ENCODE data around the gene COG1. TPM values are rescaled to one million over a fixed set of nuclear protein-coding genes. Genes with fewer than 3 reads are reported as not detected.

COG1 gene
- total and polyA plus RNA-seq, 4 donors, result 7.9 to 43.4 (median 29.3) TPM

GRCh38 chr17:73179878-73180277, 13.0 kb upstream of the COG1 start:
- Histone ChIP-seq H3K9me3 (ENCODE audit: control insufficient read depth, low read length) (no peaks in the 10 kb centered on the region), H3K4me1 (ENCODE audit: control insufficient read depth in 1 of 2, insufficient read depth in 2 of 2, low read length in 2 of 2) (no peaks in the 10 kb centered on the region), H3K27ac (ENCODE audit: low read depth in 1 of 2, low read length in 2 of 2) (no peak overlapping the region), H3K27me3 (ENCODE audit: control insufficient read depth in 1 of 2, insufficient read depth in 2 of 2, low read length in 1 of 2) (no peaks in the 10 kb centered on the region), H3K36me3 (ENCODE audit: control insufficient read depth in 1 of 2, insufficient read depth in 2 of 2, low read length in 1 of 2) (no peaks in the 10 kb centered on the region), H3K4me3 (ENCODE audit: low read length in 2 of 2) (no peak overlapping the region)
- DNase-seq (no peak), ATAC-seq (ENCODE audit: low FRiP score) (no peak)
- WGBS, 2 donors, result 63 to 70% methylated on average over 3 of the region's 3 CpGs
- intact Hi-C loops (cut with DNase I), result no loop called here

GRCh38 chr17:73182616-73183310, 10.1 kb upstream of the COG1 start:
- H3K4me3 ChIP-seq (ENCODE audit: low read length in 2 of 2), result no peak overlapping the region
- ATAC-seq (ENCODE audit: low FRiP score) (no peak), DNase-seq (no peak)
- no peaks in the 10 kb centered on the region for H3K9me3 ChIP-seq (ENCODE audit: control insufficient read depth, low read length)
- H3K27ac ChIP-seq (ENCODE audit: low read depth in 1 of 2, low read length in 2 of 2), result no peak overlapping the region
- H3K36me3 ChIP-seq (ENCODE audit: control insufficient read depth in 1 of 2, insufficient read depth in 2 of 2, low read length in 1 of 2), result no peaks in the 10 kb centered on the region
- no peaks in the 10 kb centered on the region for H3K27me3 ChIP-seq (ENCODE audit: control insufficient read depth in 1 of 2, insufficient read depth in 2 of 2, low read length in 1 of 2)
- no peaks in the 10 kb centered on the region for H3K4me1 ChIP-seq (ENCODE audit: control insufficient read depth in 1 of 2, insufficient read depth in 2 of 2, low read length in 2 of 2)
- intact Hi-C loops (cut with DNase I), result no loop called here
- 35 to 41% methylated on average over 15 of the region's 15 CpGs for WGBS, 2 donors

- peak in 1 of 2 donors; percentile 38 for DNase-seq
- H3K4me1 ChIP-seq (ENCODE audit: control insufficient read depth in 1 of 2, insufficient read depth in 2 of 2, low read length in 2 of 2), result no peaks in the 10 kb centered on the region
Measured at GRCh38 chr17:73184136-73184993, 8.5 kb upstream of the COG1 start.

GRCh38 chr17:73186283-73187050, 6.4 kb upstream of the COG1 start:
- Histone ChIP-seq H3K9me3 (ENCODE audit: control insufficient read depth, low read length) (no peaks in the 10 kb centered on the region), H3K4me1 (ENCODE audit: control insufficient read depth in 1 of 2, insufficient read depth in 2 of 2, low read length in 2 of 2) (no peaks in the 10 kb centered on the region), H3K27ac (ENCODE audit: low read depth in 1 of 2, low read length in 2 of 2) (no peak overlapping the region), H3K27me3 (ENCODE audit: control insufficient read depth in 1 of 2, insufficient read depth in 2 of 2, low read length in 1 of 2) (no peaks in the 10 kb centered on the region), H3K4me3 (ENCODE audit: low read length in 2 of 2) (no peak overlapping the region), H3K36me3 (ENCODE audit: control insufficient read depth in 1 of 2, insufficient read depth in 2 of 2, low read length in 1 of 2) (no peaks in the 10 kb centered on the region)
- intact Hi-C loops (cut with DNase I), result no loop called here
- peak in 1 of 2 donors; percentile 54 for DNase-seq
- 87 to 88% methylated on average over 16 of the region's 16 CpGs for WGBS, 2 donors
- no peak for ATAC-seq (ENCODE audit: low FRiP score)

More at GRCh38 chr17:73184136-73184993, 8.5 kb upstream of the COG1 start:
- intact Hi-C loops (cut with DNase I), result no loop called here
- 81 to 83% methylated on average over 9 of the region's 9 CpGs for WGBS, 2 donors
- Histone ChIP-seq H3K27me3 (ENCODE audit: control insufficient read depth in 1 of 2, insufficient read depth in 2 of 2, low read length in 1 of 2) (no peaks in the 10 kb centered on the region), H3K27ac (ENCODE audit: low read depth in 1 of 2, low read length in 2 of 2) (no peak overlapping the region), H3K36me3 (ENCODE audit: control insufficient read depth in 1 of 2, insufficient read depth in 2 of 2, low read length in 1 of 2) (no peaks in the 10 kb centered on the region), H3K9me3 (ENCODE audit: control insufficient read depth, low read length) (no peaks in the 10 kb centered on the region), H3K4me3 (ENCODE audit: low read length in 2 of 2) (no peak overlapping the region)
- no peak for ATAC-seq (ENCODE audit: low FRiP score)

- DNase-seq, result peak in 1 of 2 donors; percentile 26
- Histone ChIP-seq H3K4me3 (ENCODE audit: low read length in 2 of 2) (no peak overlapping the region), H3K27ac (ENCODE audit: low read depth in 1 of 2, low read length in 2 of 2) (no peak overlapping the region), H3K4me1 (ENCODE audit: control insufficient read depth in 1 of 2, insufficient read depth in 2 of 2, low read length in 2 of 2) (no peaks in the 10 kb centered on the region), H3K36me3 (ENCODE audit: control insufficient read depth in 1 of 2, insufficient read depth in 2 of 2, low read length in 1 of 2) (no peaks in the 10 kb centered on the region), H3K9me3 (ENCODE audit: control insufficient read depth, low read length) (no peaks in the 10 kb centered on the region), H3K27me3 (ENCODE audit: control insufficient read depth in 1 of 2, insufficient read depth in 2 of 2, low read length in 1 of 2) (no peaks in the 10 kb centered on the region)
- intact Hi-C loops (cut with DNase I), result no loop called here
- 77 to 78% methylated on average over 9 of the region's 9 CpGs for whole genome bisulfite sequencing, 2 donors
- no peak for ATAC-seq (ENCODE audit: low FRiP score)
Measured at GRCh38 chr17:73187203-73187769, 5.6 kb upstream of the COG1 start.

- no peaks in the 10 kb centered on the region for H3K36me3 ChIP-seq (ENCODE audit: control insufficient read depth in 1 of 2, insufficient read depth in 2 of 2, low read length in 1 of 2)
- intact Hi-C loops (cut with DNase I), result no loop called here
- no peaks in the 10 kb centered on the region for H3K9me3 ChIP-seq (ENCODE audit: control insufficient read depth, low read length)
- no peak for DNase-seq
- WGBS, 2 donors, result 91 to 99% methylated on average over 1 of the region's 1 CpG
- H3K27ac ChIP-seq (ENCODE audit: low read depth in 1 of 2, low read length in 2 of 2), result no peak overlapping the region
- H3K4me3 ChIP-seq (ENCODE audit: low read length in 2 of 2), result no peak overlapping the region
- H3K27me3 ChIP-seq (ENCODE audit: control insufficient read depth in 1 of 2, insufficient read depth in 2 of 2, low read length in 1 of 2), result no peaks in the 10 kb centered on the region
- H3K4me1 ChIP-seq (ENCODE audit: control insufficient read depth in 1 of 2, insufficient read depth in 2 of 2, low read length in 2 of 2), result no peaks in the 10 kb centered on the region
- no peak for ATAC-seq (ENCODE audit: low FRiP score)
Measured at GRCh38 chr17:73188011-73188410, 4.8 kb upstream of the COG1 start.

GRCh38 chr17:73189417-73190099, 3.3 kb upstream of the COG1 start:
- DNase-seq, result peak in 1 of 2 donors; percentile 47
- WGBS, 2 donors, result 84 to 85% methylated on average over 6 of the region's 6 CpGs

More at GRCh38 chr17:73189417-73190099, 3.3 kb upstream of the COG1 start:
- intact Hi-C loops (cut with DNase I), result loop anchor here (5.0 kb wide), 2 partner anchors 43 to 183 kb away; a partner anchor contains a TSS
- Histone ChIP-seq H3K4me3 (ENCODE audit: low read length in 2 of 2) (no peak overlapping the region), H3K9me3 (ENCODE audit: control insufficient read depth, low read length) (no peaks in the 10 kb centered on the region), H3K27ac (ENCODE audit: low read depth in 1 of 2, low read length in 2 of 2) (no peak overlapping the region), H3K27me3 (ENCODE audit: control insufficient read depth in 1 of 2, insufficient read depth in 2 of 2, low read length in 1 of 2) (no peaks in the 10 kb centered on the region), H3K36me3 (ENCODE audit: control insufficient read depth in 1 of 2, insufficient read depth in 2 of 2, low read length in 1 of 2) (no peaks in the 10 kb centered on the region), H3K4me1 (ENCODE audit: control insufficient read depth in 1 of 2, insufficient read depth in 2 of 2, low read length in 2 of 2) (peaks cover 0 to 3% of the 10 kb centered on the region in 2 donors)
- ATAC-seq (ENCODE audit: low FRiP score), result no peak
